ENCODE results near the gene PLD6.
"Not testable (repeated sequence)": the region's sequence is repeated elsewhere in the genome, so short reads cannot be mapped to it uniquely, and the experiment has no call there.

Gene PLD6

GRCh38 chr17:17161121-17161520 is 45.0 kb downstream of the PLD6 start:
- no peaks in the 10 kb centered on the region for H3K9me2 ChIP-seq (replicated peaks; ENCODE audit: insufficient read depth, low read length)
- TF ChIP-seq EZH2phosphoT487 (conservative IDR thresholded peaks at IDR 0.05; ENCODE audit: low read length) (no peak), CTCF (IDR thresholded peaks at IDR 0.05; ENCODE audit: insufficient read depth, low read length, poor library complexity, severe bottlenecking) (no peak)
- no peaks in the 10 kb centered on the region for H3K79me2 ChIP-seq (ENCODE audit: insufficient read depth, low read length)
- no peak overlapping the region for H2AFZ ChIP-seq (ENCODE audit: low read depth, low read length, severe bottlenecking)
- H3K4me2 ChIP-seq (ENCODE audit: low read depth, low read length, poor library complexity, severe bottlenecking) = no peak overlapping the region
- H4K20me1 ChIP-seq (ENCODE audit: low read depth, low read length) = no peaks in the 10 kb centered on the region
- H3K27ac ChIP-seq (ENCODE audit: low read depth, low read length) = no peak overlapping the region
- no peaks in the 10 kb centered on the region for H3K27me3 ChIP-seq (ENCODE audit: low read length)
- H3K36me3 ChIP-seq (ENCODE audit: low read length) = no peaks in the 10 kb centered on the region
- H3F3A ChIP-seq (ENCODE audit: insufficient read depth) = no peaks in the 10 kb centered on the region
- no peaks in the 10 kb centered on the region for H3K9me3 ChIP-seq (ENCODE audit: insufficient read depth, low read length)
- no peak overlapping the region for H3K9ac ChIP-seq (ENCODE audit: low read length)
- no peak overlapping the region for H3K4me3 ChIP-seq (ENCODE audit: insufficient read depth, low read length, poor library complexity, severe bottlenecking)

- no peaks in the 10 kb centered on the region for H3F3A ChIP-seq (ENCODE audit: insufficient read depth)
- no peak overlapping the region for H2AFZ ChIP-seq (ENCODE audit: low read depth, low read length, severe bottlenecking)
- no peaks in the 10 kb centered on the region for H3K9me3 ChIP-seq (ENCODE audit: insufficient read depth, low read length)
- H3K4me3 ChIP-seq (ENCODE audit: insufficient read depth, low read length, poor library complexity, severe bottlenecking) = no peak overlapping the region
- no peak overlapping the region for H3K4me2 ChIP-seq (ENCODE audit: low read depth, low read length, poor library complexity, severe bottlenecking)
- H3K36me3 ChIP-seq (ENCODE audit: low read length) = 0 out of 2 replicates have a peak, but pooled peaks cover 2% of the 10 kb centered on the region
- H3K9ac ChIP-seq (ENCODE audit: low read length) = no peak overlapping the region
- H3K9me2 ChIP-seq (replicated peaks; ENCODE audit: insufficient read depth, low read length) = no peaks in the 10 kb centered on the region
- H3K27me3 ChIP-seq (ENCODE audit: low read length) = no peaks in the 10 kb centered on the region
- no peaks in the 10 kb centered on the region for H4K20me1 ChIP-seq (ENCODE audit: low read depth, low read length)
- TF ChIP-seq CTCF (IDR thresholded peaks at IDR 0.05; ENCODE audit: insufficient read depth, low read length, poor library complexity, severe bottlenecking) (no peak), EZH2phosphoT487 (conservative IDR thresholded peaks at IDR 0.05; ENCODE audit: low read length) (no peak)
- H3K79me2 ChIP-seq (ENCODE audit: insufficient read depth, low read length) = no peaks in the 10 kb centered on the region
- H3K27ac ChIP-seq (ENCODE audit: low read depth, low read length) = no peak overlapping the region
These were observed 46.6 kb downstream of the PLD6 start for GRCh38 chr17:17159571-17159970.

GRCh38 chr17:17158506-17158905 is 47.6 kb downstream of the PLD6 start:
- not testable (repeated sequence) for H3K4me3 ChIP-seq (ENCODE audit: insufficient read depth, low read length, poor library complexity, severe bottlenecking); H3K9me3 ChIP-seq (ENCODE audit: insufficient read depth, low read length); H3K9me2 ChIP-seq (replicated peaks; ENCODE audit: insufficient read depth, low read length); H3K27ac ChIP-seq (ENCODE audit: low read depth, low read length); H3K36me3 ChIP-seq (ENCODE audit: low read length); H4K20me1 ChIP-seq (ENCODE audit: low read depth, low read length); H3K79me2 ChIP-seq (ENCODE audit: insufficient read depth, low read length); H2AFZ ChIP-seq (ENCODE audit: low read depth, low read length, severe bottlenecking); H3K27me3 ChIP-seq (ENCODE audit: low read length); H3K4me2 ChIP-seq (ENCODE audit: low read depth, low read length, poor library complexity, severe bottlenecking); H3F3A ChIP-seq (ENCODE audit: insufficient read depth); H3K9ac ChIP-seq (ENCODE audit: low read length)

GRCh38 chr17:17157041-17157440 is 49.1 kb downstream of the PLD6 start:
- H3K79me2 ChIP-seq (ENCODE audit: insufficient read depth, low read length) = no peaks in the 10 kb centered on the region
- TF ChIP-seq CTCF (IDR thresholded peaks at IDR 0.05; ENCODE audit: insufficient read depth, low read length, poor library complexity, severe bottlenecking) (no peak), EZH2phosphoT487 (conservative IDR thresholded peaks at IDR 0.05; ENCODE audit: low read length) (no peak)
- no peaks in the 10 kb centered on the region for H3K9me3 ChIP-seq (ENCODE audit: insufficient read depth, low read length)
- no peak overlapping the region for H3K4me3 ChIP-seq (ENCODE audit: insufficient read depth, low read length, poor library complexity, severe bottlenecking)
- no peak overlapping the region for H3K9ac ChIP-seq (ENCODE audit: low read length)
- 0 out of 2 replicates have a peak, but pooled peaks cover 2% of the 10 kb centered on the region for H3K36me3 ChIP-seq (ENCODE audit: low read length)
- no peaks in the 10 kb centered on the region for H3F3A ChIP-seq (ENCODE audit: insufficient read depth)
- no peaks in the 10 kb centered on the region for H3K27me3 ChIP-seq (ENCODE audit: low read length)
- H3K4me2 ChIP-seq (ENCODE audit: low read depth, low read length, poor library complexity, severe bottlenecking) = no peak overlapping the region
- H2AFZ ChIP-seq (ENCODE audit: low read depth, low read length, severe bottlenecking) = no peak overlapping the region
- no peak overlapping the region for H3K27ac ChIP-seq (ENCODE audit: low read depth, low read length)
- H3K9me2 ChIP-seq (replicated peaks; ENCODE audit: insufficient read depth, low read length) = no peaks in the 10 kb centered on the region
- no peaks in the 10 kb centered on the region for H4K20me1 ChIP-seq (ENCODE audit: low read depth, low read length)
